HCT116 (cell line): ENCODE measurements around the gene NDST3. TPM values are rescaled to one million over a fixed set of nuclear protein-coding genes. Genes with fewer than 3 reads are reported as not detected.

ENCODE experiments used
- ATAC-seq: fragments of 200-7000 bp; cut with Tn5 transposase; 2 replicates; pipeline ENCODE4 v1.9.1; 2020; ENCODE audit warnings: mild to moderate bottlenecking, moderate library complexity
- BruUV-seq: library from RNA; stranded (reverse); fragments of 400-500 nt; replicated peaks from 2 replicates; lab custom pipeline; 2021; lab: Mats Ljungman, UMichigan
- CTCF ChIA-PET: fragments of 300-600 bp; sonication (Branson Sonifier 250); formaldehyde crosslinking; loops from one replicate; lab custom pipeline; 2021; ENCODE audit warnings: antibody characterized with exemption; lab: Charles Lee
- POLR2A ChIA-PET: fragments of 300-600, 350-600 bp; sonication (Branson Sonifier 250); formaldehyde crosslinking; loops from one replicate; lab custom pipeline; 2021; ENCODE audit warnings: antibody characterized with exemption; lab: Charles Lee
- RAD21 ChIA-PET, 2 experiments: fragments of 300-600 bp; sonication (Branson Sonifier 250); formaldehyde crosslinking; loops; one replicate each; lab custom pipeline; 2023; ENCODE audit warnings: low total read pairs in 2 of 2; ENCODE audit not compliant: uncharacterized antibody in 2 of 2, unreplicated experiment in 2 of 2, low non-redundant PET in 1 of 2; lab: Charles Lee
- DNase-seq: peaks from one replicate; pipeline ENCODE4 v3.0.0-alpha.2; 2010; ENCODE audit warnings: low read depth, low spot score
- H2AFZ ChIP-seq: fragments of 200-600 bp; shearing (Covaris generic), sonication (generic); 2 replicates; pipeline ENCODE4 v1.6.1; 2017; ENCODE audit warnings: low read depth, mixed run types, mixed read lengths, antibody characterized with exemption, low read length; ENCODE audit not compliant: poor library complexity, severe bottlenecking
- H3K27ac ChIP-seq: 2 replicates; pipeline ENCODE4 v1.5.1; 2012; ENCODE audit warnings: low read depth, low read length
- H3K27me3 ChIP-seq: fragments of 200-600 bp; sonication (generic); 2 replicates; pipeline ENCODE4 v1.6.1; 2016; ENCODE audit warnings: mixed run types, low read length, mixed read lengths; ENCODE audit not compliant: insufficient read depth
- H3K36me3 ChIP-seq, 2 experiments: fragments of 200-500 bp in 1 of 2; fragments of 200-600 bp in 1 of 2; sonication (Bioruptor generic) in 1 of 2; sonication (generic) in 1 of 2; 2 replicates each; pipeline versions ENCODE4 v1.5.1 to v1.6.1; 2014 to 2016; ENCODE audit warnings: low read length in 2 of 2, inconsistent platforms in 1 of 2, mixed read lengths in 1 of 2, mixed run types in 1 of 2; ENCODE audit not compliant: insufficient read depth in 2 of 2, control insufficient read depth in 1 of 2
- H3K4me1 ChIP-seq, 2 experiments: fragments of 200-600 bp in 1 of 2; sonication (generic) in 1 of 2; 2 replicates each; pipeline versions ENCODE4 v1.5.1 to v1.6.1; 2012 to 2017; ENCODE audit warnings: low read length in 2 of 2, inconsistent platforms in 1 of 2, mild to moderate bottlenecking in 1 of 2, mixed read lengths in 1 of 2, mixed run types in 1 of 2, moderate library complexity in 1 of 2; ENCODE audit not compliant: insufficient read depth in 2 of 2, control insufficient read depth in 1 of 2
- H3K4me2 ChIP-seq: fragments of 200-600 bp; sonication (generic); 2 replicates; pipeline ENCODE4 v1.6.1; 2017; ENCODE audit warnings: mixed run types, low read length, mixed read lengths
- H3K4me3 ChIP-seq, 2 experiments: fragments of 200-600 bp in 1 of 2; sonication (generic) in 1 of 2; replicated peaks in 1 of 2; 2 replicates each; pipeline ENCODE4 v1.5.1; 2011 to 2016; ENCODE audit warnings: low read length in 2 of 2, control low read depth in 1 of 2, low read depth in 1 of 2, mild to moderate bottlenecking in 1 of 2, mixed read lengths in 1 of 2, mixed run types in 1 of 2
- H3K79me2 ChIP-seq: fragments of 200-600 bp; sonication (generic); 2 replicates; pipeline ENCODE4 v1.6.1; 2017; ENCODE audit warnings: mild to moderate bottlenecking, mixed run types, low read length, moderate library complexity, mixed read lengths; ENCODE audit not compliant: insufficient read depth
- H3K9ac ChIP-seq: fragments of 200-600 bp; sonication (generic); 2 replicates; pipeline ENCODE4 v1.6.1; 2016; ENCODE audit warnings: low read length, mixed read lengths
- H3K9me2 ChIP-seq: fragments of 200-600 bp; sonication (generic), shearing (Covaris generic); 2 replicates; pipeline ENCODE4 v1.6.1; 2017; ENCODE audit warnings: mixed run types, mild to moderate bottlenecking, moderate library complexity; ENCODE audit not compliant: insufficient read depth
- H3K9me3 ChIP-seq, 2 experiments: fragments of 200-500 bp in 1 of 2; fragments of 200-600 bp in 1 of 2; sonication (Bioruptor generic) in 1 of 2; sonication (generic) in 1 of 2; 2 replicates each; pipeline ENCODE4 v1.6.1; 2014 to 2017; ENCODE audit warnings: low read length in 2 of 2, mixed read lengths in 2 of 2, inconsistent platforms in 1 of 2, low read depth in 1 of 2, mild to moderate bottlenecking in 1 of 2, mixed run types in 1 of 2, moderate library complexity in 1 of 2; ENCODE audit not compliant: control insufficient read depth in 1 of 2, insufficient read depth in 1 of 2
- H4K20me1 ChIP-seq: fragments of 200-600 bp; sonication (generic), shearing (Covaris generic); 2 replicates; pipeline ENCODE4 v1.6.1; 2017; ENCODE audit warnings: mixed run types, mild to moderate bottlenecking, moderate library complexity; ENCODE audit not compliant: insufficient read depth
- CBX3 ChIP-seq: IDR thresholded peaks from 2 replicates; pipeline ENCODE4 v1.6.1; 2012; ENCODE audit warnings: low read depth
- CEBPB ChIP-seq: IDR thresholded peaks from 2 replicates; pipeline ENCODE4 v1.6.1; 2012; ENCODE audit warnings: low read depth
- POLR2A ChIP-seq: IDR thresholded peaks from 2 replicates; pipeline ENCODE4 v1.7.0; 2011; ENCODE audit warnings: borderline replicate concordance; ENCODE audit not compliant: insufficient read depth, insufficient read length; ENCODE audit errors: extremely low read depth
- POLR2AphosphoS5 ChIP-seq: IDR thresholded peaks from 2 replicates; pipeline ENCODE4 v1.6.1; 2011; ENCODE audit warnings: mild to moderate bottlenecking, low read depth, low read length, moderate library complexity
- SP1 ChIP-seq: IDR thresholded peaks from 2 replicates; pipeline ENCODE4 v1.6.1; 2012; ENCODE audit warnings: low read depth
- TCF7L2 ChIP-seq: IDR thresholded peaks from 2 replicates; pipeline ENCODE4 v1.7.0; 2011; ENCODE audit warnings: borderline replicate concordance, inconsistent platforms; ENCODE audit not compliant: insufficient read depth, insufficient read length; ENCODE audit errors: extremely low read depth
- ZFX ChIP-seq: fragments of 450-650 bp; IDR thresholded peaks from 2 replicates; pipeline ENCODE4 v1.6.1; 2017
- ZNF274 ChIP-seq: fragments of 200-500 bp; sonication (Bioruptor generic); IDR thresholded peaks from 2 replicates; pipeline ENCODE4 v1.6.1; 2014; ENCODE audit warnings: mild to moderate bottlenecking, low read depth, low read length, inconsistent platforms
- intact Hi-C: fragments of 100-400 bp; cut with micrococcal nuclease; formaldehyde crosslinking; loops from 2 replicates; pipeline ENCODE4 v1.10.0; 2022
- total RNA-seq: library from RNA; stranded (reverse); gene quantifications from one replicate; pipeline ENCODE4 v1.2.1, GENCODE V29; 2021; ENCODE audit not compliant: unreplicated experiment
- TF ChIP-seq, protein P1 (sequence below): IDR thresholded peaks from 2 replicates; pipeline ENCODE4 v1.6.1; 2011; ENCODE audit warnings: mild to moderate bottlenecking, low read length, moderate library complexity; ENCODE audit not compliant: insufficient replicate concordance; ENCODE audit errors: extremely low read depth
- TF ChIP-seq, protein P2 (sequence below), 3 experiments: fragments of 200-600 bp in 1 of 3; sonication (generic) in 1 of 3; IDR thresholded peaks in 2 of 3; conservative IDR thresholded peaks in 1 of 3; 2 replicates each; pipeline ENCODE4 v1.5.1; 2012 to 2017; ENCODE audit warnings: low read depth in 2 of 3, low read length in 2 of 3, antibody characterized with exemption in 1 of 3, borderline replicate concordance in 1 of 3, control low read depth in 1 of 3, mild to moderate bottlenecking in 1 of 3, mixed read lengths in 1 of 3, mixed run types in 1 of 3, moderate library complexity in 1 of 3; ENCODE audit not compliant: insufficient read depth in 1 of 3

NDST3 gene
- total RNA-seq, 1 experiment from 2014 or later: not detected

DNA sequence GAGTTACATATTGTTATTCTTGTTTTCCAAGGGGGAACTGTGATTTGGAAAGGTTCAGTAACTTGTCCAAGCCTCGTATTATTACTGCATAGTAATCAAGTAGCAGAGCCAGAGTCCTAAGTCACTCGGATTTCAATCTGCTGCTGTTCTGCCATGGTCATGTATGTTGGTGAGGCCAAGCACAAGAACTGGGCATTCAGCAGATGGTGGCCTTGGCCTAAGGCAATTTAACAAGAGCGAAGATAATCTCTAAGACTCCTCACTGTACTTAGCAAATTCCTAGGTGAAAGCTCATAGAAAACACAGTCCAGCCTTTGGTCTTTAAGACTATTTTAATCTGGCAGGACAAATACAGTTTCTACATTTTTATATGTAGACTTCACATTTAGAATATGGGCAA is 64.8 kb downstream of the NDST3 start:
- no peak overlapping the region for H3K27ac ChIP-seq
- H3K4me1 ChIP-seq: no peaks in the 10 kb centered on the region
- H3K9me3 ChIP-seq: no peaks in the 10 kb centered on the region
- H3K9ac ChIP-seq: no peak overlapping the region
- DNase-seq (no peak), ATAC-seq (no peak)
- H3K4me2 ChIP-seq: no peak overlapping the region
- POLR2A ChIA-PET: no interaction called here
- CTCF ChIA-PET: no interaction called here
- H3K79me2 ChIP-seq: no peaks in the 10 kb centered on the region
- RAD21 ChIA-PET: no interaction called here
- H2AFZ ChIP-seq: no peak overlapping the region
- H3K36me3 ChIP-seq: no peaks in the 10 kb centered on the region
- TF ChIP-seq ZFX (no peak), CEBPB (no peak)
- H3K27me3 ChIP-seq: no peaks in the 10 kb centered on the region
- no peaks in the 10 kb centered on the region for H3K9me2 ChIP-seq
- no peaks in the 10 kb centered on the region for H4K20me1 ChIP-seq
- H3K4me3 ChIP-seq: no peak overlapping the region
- no TSS peak for BruUV-seq
- intact Hi-C loops: no loop called here

DNA sequence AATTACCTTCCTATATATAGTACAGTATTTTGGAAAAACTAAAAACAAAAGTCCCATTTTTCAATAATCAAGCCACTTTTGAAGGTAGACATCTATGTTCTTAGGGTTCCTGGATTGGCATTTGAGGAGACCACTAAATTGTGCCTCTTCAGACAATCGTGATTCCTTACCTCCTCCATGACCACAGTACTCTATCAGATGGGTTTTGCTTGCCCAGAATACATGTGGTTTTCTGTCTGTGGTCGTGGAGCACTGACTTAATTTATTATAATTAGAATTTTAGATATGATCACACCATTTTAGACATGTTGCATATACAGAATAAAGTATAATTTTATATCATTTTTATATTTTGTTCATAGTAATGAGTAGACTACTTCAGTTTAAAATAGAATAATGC is 67.9 kb downstream of the NDST3 start:
- Histone ChIP-seq H4K20me1 (no peaks in the 10 kb centered on the region), H3K27me3 (no peaks in the 10 kb centered on the region), H3K9me3 (no peaks in the 10 kb centered on the region), H3K36me3 (no peaks in the 10 kb centered on the region), H2AFZ (no peak overlapping the region), H3K9ac (no peak overlapping the region), H3K4me1 (no peaks in the 10 kb centered on the region), H3K9me2 (0 out of 2 replicates have a peak, but pooled peaks cover 3% of the 10 kb centered on the region), H3K4me2 (no peak overlapping the region), H3K4me3 (no peak overlapping the region), H3K27ac (no peak overlapping the region), H3K79me2 (no peaks in the 10 kb centered on the region)
- ChIA-PET RAD21 (no interaction called here), CTCF (no interaction called here), POLR2A (no interaction called here)
- BruUV-seq: no TSS peak
- TF ChIP-seq POLR2AphosphoS5: no peak
- no peak for TF ChIP-seq CBX3
- TF ChIP-seq, protein P1, sequence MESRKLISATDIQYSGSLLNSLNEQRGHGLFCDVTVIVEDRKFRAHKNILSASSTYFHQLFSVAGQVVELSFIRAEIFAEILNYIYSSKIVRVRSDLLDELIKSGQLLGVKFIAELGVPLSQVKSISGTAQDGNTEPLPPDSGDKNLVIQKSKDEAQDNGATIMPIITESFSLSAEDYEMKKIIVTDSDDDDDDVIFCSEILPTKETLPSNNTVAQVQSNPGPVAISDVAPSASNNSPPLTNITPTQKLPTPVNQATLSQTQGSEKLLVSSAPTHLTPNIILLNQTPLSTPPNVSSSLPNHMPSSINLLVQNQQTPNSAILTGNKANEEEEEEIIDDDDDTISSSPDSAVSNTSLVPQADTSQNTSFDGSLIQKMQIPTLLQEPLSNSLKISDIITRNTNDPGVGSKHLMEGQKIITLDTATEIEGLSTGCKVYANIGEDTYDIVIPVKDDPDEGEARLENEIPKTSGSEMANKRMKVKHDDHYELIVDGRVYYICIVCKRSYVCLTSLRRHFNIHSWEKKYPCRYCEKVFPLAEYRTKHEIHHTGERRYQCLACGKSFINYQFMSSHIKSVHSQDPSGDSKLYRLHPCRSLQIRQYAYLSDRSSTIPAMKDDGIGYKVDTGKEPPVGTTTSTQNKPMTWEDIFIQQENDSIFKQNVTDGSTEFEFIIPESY: no peak
- TF ChIP-seq, protein P2, sequence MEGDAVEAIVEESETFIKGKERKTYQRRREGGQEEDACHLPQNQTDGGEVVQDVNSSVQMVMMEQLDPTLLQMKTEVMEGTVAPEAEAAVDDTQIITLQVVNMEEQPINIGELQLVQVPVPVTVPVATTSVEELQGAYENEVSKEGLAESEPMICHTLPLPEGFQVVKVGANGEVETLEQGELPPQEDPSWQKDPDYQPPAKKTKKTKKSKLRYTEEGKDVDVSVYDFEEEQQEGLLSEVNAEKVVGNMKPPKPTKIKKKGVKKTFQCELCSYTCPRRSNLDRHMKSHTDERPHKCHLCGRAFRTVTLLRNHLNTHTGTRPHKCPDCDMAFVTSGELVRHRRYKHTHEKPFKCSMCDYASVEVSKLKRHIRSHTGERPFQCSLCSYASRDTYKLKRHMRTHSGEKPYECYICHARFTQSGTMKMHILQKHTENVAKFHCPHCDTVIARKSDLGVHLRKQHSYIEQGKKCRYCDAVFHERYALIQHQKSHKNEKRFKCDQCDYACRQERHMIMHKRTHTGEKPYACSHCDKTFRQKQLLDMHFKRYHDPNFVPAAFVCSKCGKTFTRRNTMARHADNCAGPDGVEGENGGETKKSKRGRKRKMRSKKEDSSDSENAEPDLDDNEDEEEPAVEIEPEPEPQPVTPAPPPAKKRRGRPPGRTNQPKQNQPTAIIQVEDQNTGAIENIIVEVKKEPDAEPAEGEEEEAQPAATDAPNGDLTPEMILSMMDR (IDR thresholded peaks at IDR 0.05 in 2 of 3, conservative IDR thresholded peaks at IDR 0.05 in 1 of 3; ENCODE audit: borderline replicate concordance in 1 of 3, insufficient read depth in 1 of 3, low read depth in 2 of 3, low read length in 2 of 3): no peak
- no peak for TF ChIP-seq POLR2A
- TF ChIP-seq SP1: no peak
- TF ChIP-seq ZNF274: no peak
- TF ChIP-seq TCF7L2: no peak
- ATAC-seq (no peak), DNase-seq (no peak)
- intact Hi-C loops: no loop called here
